Right lobe of liver (tissue), 4 donors: Measurements from ENCODE around the gene SMC2.

Experiments used
- CTCF ChIP-seq, 4 donors: fragments of 200-600 bp in 3 of 4; fragments of 450-650 bp in 1 of 4; IDR thresholded peaks; one replicate each; pipeline versions ENCODE4 v1.5.1 to v1.8.0; 2016 to 2022; ENCODE audit warnings: antibody characterized with exemption in 4 of 4, mild to moderate bottlenecking in 2 of 4
- POLR2A ChIP-seq: fragments of 450-650 bp; IDR thresholded peaks from one replicate; pipeline ENCODE4 v1.6.1; 2017; ENCODE audit warnings: antibody characterized with exemption, mild to moderate bottlenecking
- donor health status: DM: no; HTN: no; CAD: no.
- donor health status: DM: no; HTN: no; CAD: no.
- donor health status: DM: no; HTN: yes; CAD: no.

GRCh38 chr9:104071589-104071988, 22.5 kb upstream of the SMC2 start:
- TF ChIP-seq CTCF (IDR thresholded peaks at IDR 0.05) (no peak), POLR2A (no peak)
